Fibroblast of pulmonary artery (primary cell): ENCODE measurements around the gene C17orf107.

ENCODE experiments used
- DNase-seq: peaks from one replicate; pipeline ENCODE4 v3.0.0-alpha.2; 2010; ENCODE audit warnings: low read depth
- H3K4me3 ChIP-seq: replicated peaks from 2 replicates; pipeline ENCODE4 v1.5.1; 2011; ENCODE audit warnings: low read depth, mild to moderate bottlenecking, control low read depth, low read length, moderate library complexity
- TF ChIP-seq, protein P1 (sequence below): IDR thresholded peaks from 2 replicates; pipeline ENCODE4 v1.5.1; 2011; ENCODE audit warnings: mild to moderate bottlenecking, control low read depth, low read length, inconsistent platforms; ENCODE audit errors: missing control alignments

Gene C17orf107

DNA sequence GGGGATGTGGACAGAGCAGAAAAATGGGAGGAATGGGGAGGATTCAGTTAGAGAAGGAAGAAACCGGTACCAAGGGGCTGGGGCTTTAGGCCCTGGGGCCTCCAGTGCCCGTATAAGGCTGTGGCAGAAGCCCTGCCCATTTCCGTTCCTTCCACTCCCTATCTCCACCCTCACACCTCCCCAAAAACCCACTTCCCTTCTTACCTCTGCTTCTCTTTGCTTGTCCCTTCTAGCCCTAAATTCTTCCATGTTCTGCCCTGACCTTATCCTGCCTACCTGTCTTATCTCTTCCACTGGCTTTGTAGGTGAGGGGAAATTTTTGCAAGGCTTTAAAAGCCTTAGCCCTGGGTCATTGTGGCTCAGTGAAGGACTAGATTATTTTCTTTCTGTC, 44.8 kb downstream of the C17orf107 start:
- H3K4me3 ChIP-seq: no peak overlapping the region
- TF ChIP-seq, protein P1, sequence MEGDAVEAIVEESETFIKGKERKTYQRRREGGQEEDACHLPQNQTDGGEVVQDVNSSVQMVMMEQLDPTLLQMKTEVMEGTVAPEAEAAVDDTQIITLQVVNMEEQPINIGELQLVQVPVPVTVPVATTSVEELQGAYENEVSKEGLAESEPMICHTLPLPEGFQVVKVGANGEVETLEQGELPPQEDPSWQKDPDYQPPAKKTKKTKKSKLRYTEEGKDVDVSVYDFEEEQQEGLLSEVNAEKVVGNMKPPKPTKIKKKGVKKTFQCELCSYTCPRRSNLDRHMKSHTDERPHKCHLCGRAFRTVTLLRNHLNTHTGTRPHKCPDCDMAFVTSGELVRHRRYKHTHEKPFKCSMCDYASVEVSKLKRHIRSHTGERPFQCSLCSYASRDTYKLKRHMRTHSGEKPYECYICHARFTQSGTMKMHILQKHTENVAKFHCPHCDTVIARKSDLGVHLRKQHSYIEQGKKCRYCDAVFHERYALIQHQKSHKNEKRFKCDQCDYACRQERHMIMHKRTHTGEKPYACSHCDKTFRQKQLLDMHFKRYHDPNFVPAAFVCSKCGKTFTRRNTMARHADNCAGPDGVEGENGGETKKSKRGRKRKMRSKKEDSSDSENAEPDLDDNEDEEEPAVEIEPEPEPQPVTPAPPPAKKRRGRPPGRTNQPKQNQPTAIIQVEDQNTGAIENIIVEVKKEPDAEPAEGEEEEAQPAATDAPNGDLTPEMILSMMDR: no peak
- DNase-seq: no peak

DNA sequence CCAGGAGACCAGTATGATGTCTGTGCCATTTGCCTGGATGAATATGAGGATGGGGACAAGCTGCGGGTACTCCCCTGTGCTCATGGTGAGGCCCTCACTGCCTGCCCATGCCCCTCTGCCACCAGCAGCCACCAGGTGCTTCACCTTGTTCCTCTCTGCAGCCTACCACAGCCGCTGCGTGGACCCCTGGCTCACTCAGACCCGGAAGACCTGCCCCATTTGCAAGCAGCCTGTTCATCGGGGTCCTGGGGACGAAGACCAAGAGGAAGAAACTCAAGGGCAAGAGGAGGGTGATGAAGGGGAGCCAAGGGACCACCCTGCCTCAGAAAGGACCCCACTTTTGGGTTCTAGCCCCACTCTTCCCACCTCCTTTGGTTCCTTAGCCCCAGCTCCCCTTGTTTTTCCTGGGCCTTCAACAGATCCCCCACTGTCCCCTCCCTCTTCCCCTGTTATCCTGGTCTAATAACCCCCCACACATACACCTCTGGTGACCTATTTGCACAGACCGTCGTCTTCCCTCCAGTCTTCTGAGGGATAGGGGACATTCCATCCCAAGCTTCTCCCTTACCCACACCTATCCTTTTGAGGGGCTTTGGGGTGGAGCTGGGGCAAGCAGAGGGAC, 45.3 kb downstream of the C17orf107 start:
- no peak for DNase-seq
- H3K4me3 ChIP-seq: peak overlapping the region; percentile 21
- TF ChIP-seq, protein P1: no peak

DNA sequence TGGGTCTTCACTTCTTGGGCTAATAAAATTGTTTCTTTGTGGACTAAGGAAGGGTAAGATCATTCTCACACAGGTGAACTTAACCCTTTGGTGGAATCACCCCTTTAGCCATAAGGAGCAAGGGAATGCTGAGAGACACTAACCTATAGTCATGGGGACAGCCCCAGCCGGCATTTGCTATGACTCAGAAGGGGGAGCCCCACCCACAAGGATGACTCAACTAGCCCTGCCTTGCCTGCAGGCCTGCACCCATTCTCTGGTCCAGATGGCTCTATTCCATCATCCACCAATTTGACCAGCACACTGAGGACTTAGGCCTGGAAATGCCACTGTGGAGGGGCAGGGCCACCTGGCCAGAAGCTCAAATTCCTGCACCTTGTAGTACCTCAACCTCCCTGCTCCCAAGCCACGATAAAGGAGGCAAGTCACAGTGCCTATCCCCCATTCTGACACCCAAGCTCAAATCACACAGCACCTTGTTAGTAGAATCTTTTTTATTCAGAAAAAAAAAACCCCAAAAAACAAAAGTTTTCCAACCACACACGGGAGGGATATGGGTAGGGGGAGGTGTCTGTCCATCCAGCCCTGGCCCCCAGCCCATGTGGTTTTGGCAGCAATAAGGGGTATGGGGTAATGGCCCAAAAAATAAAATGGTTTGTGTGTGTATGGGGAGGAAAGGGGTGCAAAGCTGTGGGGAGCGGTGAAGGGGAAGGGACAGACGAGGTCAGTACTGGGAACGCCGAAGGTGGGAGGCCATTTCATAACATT, 46.0 kb downstream of the C17orf107 start:
- peak overlapping the region; percentile 95 for H3K4me3 ChIP-seq
- peak; percentile 90 for DNase-seq
- TF ChIP-seq, protein P1: no peak

DNA sequence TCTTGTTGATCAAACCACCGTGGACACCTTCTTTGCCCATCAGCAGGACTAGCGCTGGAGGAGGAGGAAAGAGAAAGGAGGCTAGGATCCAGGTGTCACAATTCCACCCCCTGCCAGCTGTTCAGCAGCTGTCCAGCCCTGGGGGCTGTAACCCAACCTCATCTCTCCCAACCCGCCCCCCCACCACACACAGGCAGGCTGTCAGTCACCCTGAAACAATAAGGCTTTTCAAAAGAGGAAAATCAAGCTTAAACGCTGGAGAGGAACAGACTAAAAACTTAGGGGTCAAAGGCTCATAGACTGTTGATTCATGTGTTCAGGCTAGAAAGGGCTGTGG, 46.6 kb downstream of the C17orf107 start:
- no peak for DNase-seq
- peak overlapping the region; percentile 95 for H3K4me3 ChIP-seq
- TF ChIP-seq, protein P1: no peak

DNA sequence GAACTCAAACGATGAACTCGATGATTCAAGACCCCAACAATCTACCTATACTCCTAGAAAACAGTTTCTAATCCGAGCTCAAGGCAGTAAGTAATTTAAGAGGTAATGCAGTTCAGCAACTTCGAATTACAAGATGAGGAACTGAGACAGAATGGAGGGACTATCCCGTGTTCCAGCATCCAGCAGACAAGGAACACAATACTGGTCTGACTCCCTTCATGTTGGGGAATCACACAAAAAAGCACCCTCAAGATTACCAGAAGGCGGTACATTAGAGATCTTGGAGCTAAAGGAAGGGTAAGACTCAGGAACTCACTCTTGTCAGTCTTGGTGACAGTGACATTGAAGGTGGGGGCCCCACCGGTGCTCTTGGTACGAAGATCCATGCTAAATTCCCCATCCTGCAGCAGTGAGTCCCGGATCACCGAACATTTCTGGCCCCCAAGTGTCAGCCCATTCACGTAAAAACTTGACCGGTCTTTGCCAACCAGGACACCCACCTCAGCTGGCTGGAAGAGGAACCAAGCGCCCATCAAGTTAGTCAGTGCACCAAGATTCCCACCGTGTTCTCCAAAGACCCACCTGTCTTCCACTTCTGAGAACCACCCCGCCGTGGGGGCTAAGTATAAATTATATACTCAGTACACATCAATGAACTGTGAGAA, 47.1 kb downstream of the C17orf107 start:
- H3K4me3 ChIP-seq: peak overlapping the region; percentile 95
- TF ChIP-seq, protein P1: no peak
- no peak for DNase-seq

DNA sequence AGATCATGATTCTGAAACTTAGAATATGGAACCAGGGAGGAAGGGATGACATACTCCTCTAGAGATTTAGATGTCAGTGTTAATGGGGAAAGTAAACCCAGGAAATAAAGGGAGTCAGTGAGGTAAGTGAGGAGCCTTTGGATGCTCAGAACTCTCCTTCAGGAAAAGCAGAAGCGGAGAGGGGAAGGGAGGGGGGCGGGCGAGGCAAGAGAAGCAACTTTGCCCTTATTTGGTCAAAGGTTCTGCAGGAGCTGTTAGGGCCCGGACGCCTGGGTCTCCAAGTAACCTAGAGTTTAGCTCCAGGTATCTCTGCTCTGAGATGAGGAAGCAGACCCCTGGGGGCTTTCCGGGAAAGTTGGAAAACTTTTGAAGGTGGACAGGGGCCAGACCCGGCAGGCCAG, 47.7 kb downstream of the C17orf107 start:
- peak overlapping the region; percentile 95 for H3K4me3 ChIP-seq
- TF ChIP-seq, protein P1: no peak
- no peak for DNase-seq
